Renal cortical epithelial cell (primary cell): ENCODE data around the gene GNE. TPM values are rescaled to one million over a fixed set of nuclear protein-coding genes. Genes with fewer than 3 reads are reported as not detected.
A peak's percentile ranks its signal among the peaks of the same experiment; 100 is the strongest.
"Not testable (repeated sequence)": the region's sequence is repeated elsewhere in the genome, so short reads cannot be mapped to it uniquely, and the experiment has no call there.

Experiments used
- DNase-seq: peaks from one replicate; pipeline ENCODE4 v3.0.0-alpha.2; 2011; ENCODE audit warnings: low read depth
- total RNA-seq: library from RNA; depleted of rRNA; stranded (reverse); fragments of >200 nt; gene quantifications from 2 replicates; pipeline ENCODE4 v1.2.3, GENCODE V29; 2014

The GNE gene
- 46.4 and 69.7 TPM in 2 replicates for total RNA-seq

DNA sequence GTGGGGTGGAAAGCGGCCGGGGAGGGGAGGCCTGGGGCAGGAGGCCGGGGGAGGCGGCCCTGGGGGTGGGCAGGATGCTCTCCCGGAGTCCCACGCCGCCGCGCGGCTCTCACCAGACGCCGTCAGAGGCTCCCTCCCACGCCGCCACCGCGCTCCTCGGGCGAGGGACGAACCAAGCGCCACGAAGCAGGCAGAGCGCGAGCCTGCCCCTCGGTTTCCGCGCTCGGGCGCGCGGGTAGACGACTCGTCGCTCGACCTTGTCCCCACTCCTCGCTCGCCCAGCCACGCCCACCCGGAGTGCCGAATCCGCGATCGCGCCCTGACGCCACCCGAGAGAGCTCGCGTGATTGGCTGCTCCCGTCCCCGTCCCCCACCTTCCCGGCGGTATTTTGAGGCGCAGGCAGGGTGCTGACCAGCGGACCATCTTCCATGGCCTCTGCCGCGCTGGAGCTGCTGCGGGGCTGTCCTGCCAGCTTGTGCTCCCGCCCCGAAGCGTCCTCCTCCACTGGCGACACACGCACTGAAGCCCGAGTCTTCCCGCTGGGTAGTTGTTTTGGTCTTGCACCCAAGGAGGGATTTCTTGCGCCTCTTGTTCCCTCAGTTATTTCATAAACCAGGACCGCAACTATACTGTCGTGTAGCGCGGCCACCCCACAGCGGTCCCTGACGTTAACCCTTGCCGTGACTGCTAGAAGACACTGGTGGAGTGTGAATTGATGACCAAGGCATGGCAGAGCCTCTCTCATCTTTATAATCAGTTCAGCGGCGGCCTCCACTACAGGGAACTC is at the start of gene GNE:
GNE (minus strand) TSS at position 241 of the 788 bp plus-strand sequence. CDS start 9,093 bp downstream, outside the sequence.
- peak; percentile 83 for DNase-seq

- no peak for DNase-seq
Observed at GRCh38 chr9:36306471-36307306, 48.4 kb upstream of the GNE start.

- DNase-seq: not testable (repeated sequence)
Observed at GRCh38 chr9:36304366-36304765, 46.1 kb upstream of the GNE start.

DNA sequence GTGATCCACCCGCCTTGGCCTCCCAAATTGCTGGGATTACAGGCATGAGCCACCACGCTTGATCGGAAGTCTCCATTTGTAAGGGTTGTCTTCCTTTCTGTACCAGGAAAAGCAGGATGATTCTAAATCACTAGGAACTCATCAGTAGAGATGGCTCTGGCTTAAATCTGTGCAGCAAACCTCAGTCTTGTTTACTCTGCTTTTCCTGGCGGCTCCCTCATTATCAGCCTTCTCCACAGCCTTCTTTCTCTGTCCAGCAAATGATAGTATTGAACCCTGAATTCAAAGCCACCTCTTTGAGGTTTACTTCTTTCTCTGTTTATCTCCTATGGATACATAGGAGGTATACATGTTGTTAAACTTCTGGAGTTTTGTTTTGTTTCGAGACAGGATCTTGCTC is 43.0 kb upstream of the GNE start:
- no peak for DNase-seq

DNA sequence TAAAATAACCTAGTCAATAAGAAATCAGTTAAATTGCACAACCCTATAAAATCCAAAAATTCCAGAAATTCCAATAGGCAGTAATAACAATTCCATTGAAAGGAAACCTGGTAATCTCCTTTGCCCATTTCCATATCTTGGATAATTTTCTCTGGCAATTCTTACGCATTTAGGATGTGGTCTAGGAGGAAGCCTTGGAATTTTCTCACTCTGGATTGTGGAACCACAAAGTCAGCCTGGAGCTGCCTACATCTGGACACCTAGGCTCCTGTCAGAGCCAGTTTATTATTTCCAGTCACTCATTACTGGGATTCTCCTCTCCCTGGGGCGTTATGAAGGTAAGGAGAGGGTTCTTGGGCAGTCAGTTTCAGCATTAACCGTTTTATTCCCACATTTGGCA is 40.3 kb upstream of the GNE start:
- DNase-seq: peak; percentile 89

DNA sequence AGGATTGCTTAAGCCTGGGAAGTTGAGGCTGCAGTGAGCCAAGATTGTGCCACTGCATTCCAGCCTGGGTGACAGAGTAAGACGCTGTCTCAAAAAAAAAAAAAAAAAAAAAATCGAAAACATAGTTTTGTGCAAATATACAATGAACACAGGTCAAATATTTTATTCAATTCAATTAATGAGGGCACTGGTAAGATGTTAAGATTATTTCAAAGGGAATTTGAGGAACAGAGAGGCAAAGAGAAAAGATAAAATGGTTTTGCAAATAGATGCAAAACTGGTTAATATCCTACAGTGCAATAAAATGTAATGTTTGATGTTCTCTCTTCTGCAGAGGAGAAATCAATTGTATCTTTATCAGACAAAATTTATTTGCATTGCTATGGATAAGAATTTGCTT is 39.5 kb upstream of the GNE start:
- no peak for DNase-seq

DNA sequence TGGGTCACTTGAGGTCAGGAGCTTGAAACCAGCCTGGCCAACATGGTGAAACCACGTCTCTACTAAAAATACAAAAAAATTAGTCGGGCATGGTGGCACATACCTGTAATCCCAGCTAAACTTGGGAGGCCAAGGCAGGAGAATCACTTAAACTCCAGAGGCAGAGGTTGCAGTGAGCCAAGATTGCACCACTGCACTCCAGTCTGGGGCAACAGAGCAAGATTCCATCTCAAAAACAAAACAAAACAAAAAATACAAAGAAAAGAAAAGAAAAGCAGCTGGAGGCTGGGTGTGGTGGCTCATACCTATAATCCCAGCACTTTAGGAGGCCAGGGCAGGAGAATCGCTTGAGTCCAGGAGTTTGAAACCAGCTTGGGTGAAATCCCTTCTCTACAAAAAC is 36.7 kb upstream of the GNE start:
- not testable (repeated sequence) for DNase-seq

DNA sequence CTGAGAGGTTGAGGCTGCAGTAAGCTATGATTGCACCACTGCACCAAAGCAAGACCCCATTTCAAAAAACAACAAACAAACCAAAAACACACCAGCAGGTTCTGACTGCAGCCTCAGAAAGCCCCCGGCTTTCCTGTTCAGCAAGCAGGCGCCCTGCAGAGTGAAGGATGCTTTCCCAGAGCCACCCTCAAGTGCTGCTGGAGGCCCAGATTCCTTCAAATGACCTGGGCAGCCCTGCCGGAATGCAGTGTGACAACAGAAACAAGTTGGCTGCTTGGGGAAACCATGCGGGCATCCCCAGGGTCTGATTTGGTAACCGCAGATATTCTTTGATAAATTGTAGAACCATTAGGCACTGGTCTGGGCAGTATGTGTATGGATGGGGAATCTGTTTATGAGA is 35.7 kb upstream of the GNE start:
- DNase-seq: no peak

DNA sequence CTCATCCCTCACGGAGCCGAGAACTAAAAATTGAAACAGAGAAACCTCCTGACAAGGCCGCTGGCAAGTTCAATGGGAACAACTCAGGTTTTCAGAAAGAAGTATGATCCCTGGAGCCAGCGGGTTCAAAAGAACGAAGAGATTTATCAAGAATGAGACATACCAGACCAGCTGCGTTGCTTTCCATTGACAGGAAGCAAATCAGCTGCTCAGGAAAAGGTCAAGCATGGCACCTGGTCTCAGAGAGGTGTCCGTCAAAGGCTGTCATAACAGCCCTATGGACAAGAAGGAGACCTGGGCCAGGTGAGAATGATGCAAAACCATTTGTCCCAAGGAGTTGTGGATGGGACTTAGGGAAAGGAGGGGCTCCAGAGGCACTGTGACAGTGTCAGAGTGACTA is 34.9 kb upstream of the GNE start:
- DNase-seq: no peak

- DNase-seq: no peak
Observed at GRCh38 chr9:36292641-36293040, 34.4 kb upstream of the GNE start.

DNA sequence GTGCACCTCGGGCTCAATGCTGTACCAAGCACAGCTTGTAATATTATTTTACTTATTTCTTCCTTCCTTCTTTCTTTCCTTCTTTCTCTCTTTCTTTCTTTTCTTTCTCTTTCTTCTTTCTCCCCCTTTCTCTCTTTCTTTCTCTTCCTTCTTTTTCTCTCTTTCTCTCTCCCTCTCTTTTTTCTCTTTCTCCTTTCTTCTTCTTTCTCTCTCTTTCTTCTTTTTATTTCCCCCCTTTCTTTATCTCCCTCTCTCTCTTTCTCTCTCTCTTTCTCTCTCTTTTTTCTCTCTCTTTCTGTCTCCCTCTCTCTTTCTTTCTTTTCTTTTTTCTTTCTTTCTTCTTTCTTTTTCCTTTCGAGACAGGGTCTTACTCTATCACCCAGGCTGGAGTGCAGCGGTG is 32.7 kb upstream of the GNE start:
- no peak for DNase-seq

- no peak for DNase-seq
Observed at GRCh38 chr9:36289836-36290435, 31.7 kb upstream of the GNE start.

GRCh38 chr9:36288070-36288469 is 29.8 kb upstream of the GNE start:
- DNase-seq: peak; percentile 46

GRCh38 chr9:36286388-36286787 is 28.1 kb upstream of the GNE start:
- DNase-seq: no peak

- DNase-seq: peak; percentile 81
Observed at GRCh38 chr9:36284226-36284625, 26.0 kb upstream of the GNE start.

DNA sequence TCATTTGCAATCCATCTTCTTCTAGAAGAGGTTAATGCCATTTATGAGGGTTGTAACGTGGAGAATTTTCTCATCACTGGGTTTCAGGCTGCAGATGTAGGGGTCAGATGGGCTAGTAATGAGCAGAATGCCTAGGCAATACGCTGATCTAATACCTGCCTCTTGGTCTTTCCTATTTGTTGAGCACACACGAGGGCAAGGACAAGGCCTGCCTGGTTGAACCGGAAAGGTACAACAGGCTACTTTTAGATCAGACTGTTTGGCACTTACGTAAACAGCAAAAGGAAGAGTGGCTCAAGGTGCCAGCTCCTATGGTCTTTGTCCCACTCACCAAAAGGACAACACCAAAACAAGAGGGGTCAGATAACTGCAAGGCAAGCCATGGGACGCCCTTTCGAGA is 24.0 kb upstream of the GNE start:
- DNase-seq: no peak

DNA sequence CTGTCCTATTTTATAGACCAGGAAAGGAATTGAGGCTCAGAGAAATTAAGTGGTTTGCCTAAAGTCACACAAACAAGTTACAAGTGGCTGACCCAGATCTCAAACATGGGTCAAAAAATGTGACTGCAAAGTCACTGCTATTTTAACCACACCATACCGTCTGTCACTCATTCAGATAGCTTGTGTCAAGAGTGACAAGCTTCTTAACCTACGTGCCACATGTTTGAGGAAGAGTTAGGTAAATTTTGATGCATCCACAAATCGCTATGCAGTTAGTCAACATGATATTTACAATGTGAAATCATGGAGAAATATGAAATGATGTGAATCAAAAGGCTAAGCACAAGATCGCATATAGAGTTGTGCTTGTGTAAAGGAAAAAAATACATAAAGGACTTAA is 22.7 kb upstream of the GNE start:
- DNase-seq: no peak

DNA sequence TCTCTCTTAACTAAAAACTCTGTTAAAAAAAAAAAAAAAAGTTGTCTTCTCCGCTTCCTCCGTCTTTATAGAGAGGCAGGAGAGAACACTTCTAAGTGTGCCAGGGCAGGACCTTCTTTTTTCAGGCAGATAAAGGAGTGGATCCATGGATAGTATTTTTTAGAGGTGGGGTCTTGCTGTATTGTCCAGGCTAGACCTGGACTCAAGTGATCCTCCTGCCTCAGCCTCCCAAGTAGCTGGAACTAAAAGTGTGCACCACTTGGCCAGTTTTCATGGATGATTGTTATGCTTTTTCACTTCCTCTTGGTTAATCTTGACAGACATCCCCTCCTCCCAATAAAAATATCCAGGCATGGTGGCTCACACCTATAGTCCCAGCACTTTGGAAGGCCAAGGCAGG is 20.0 kb upstream of the GNE start:
- no peak for DNase-seq

DNA sequence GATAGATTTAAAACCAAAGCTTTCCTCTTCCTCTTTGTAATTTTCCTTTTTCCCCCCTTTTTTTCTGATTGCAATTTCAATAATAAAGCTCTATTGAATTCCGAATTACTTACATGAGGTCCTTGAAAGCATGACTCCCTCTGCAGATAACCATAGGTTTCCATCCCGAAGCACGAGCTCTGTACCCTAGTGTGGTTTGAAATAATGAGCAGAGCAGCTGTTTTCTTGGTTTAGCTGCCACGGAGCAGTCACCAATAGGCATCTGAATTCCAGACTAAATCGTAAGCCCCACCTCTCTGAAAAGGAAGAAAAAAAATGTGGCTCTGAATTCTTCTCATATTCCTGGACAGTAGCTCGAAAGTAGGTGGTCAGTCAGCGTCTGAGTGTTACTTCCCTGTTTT is 18.5 kb upstream of the GNE start:
- peak; percentile 87 for DNase-seq

GRCh38 chr9:36276254-36276653 is 18.0 kb upstream of the GNE start:
- DNase-seq: no peak

DNA sequence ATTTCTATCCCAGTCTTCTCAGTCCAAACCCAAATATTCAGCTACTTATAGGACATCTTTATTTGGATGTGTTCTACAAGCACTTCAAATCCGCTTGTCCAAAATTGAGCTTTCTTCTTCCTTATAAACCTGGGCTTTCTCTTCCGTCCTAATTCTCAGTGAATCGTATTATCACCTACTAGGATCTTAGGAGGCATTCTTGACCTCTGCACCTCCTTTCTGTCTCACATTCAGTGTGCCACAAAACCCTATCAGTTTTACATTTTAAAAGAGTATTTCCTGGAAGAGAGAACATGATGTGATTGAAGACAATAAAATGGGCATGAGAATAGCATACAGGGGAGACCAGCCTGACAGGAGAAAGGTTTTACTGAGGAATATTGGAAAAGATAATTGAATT is 16.8 kb upstream of the GNE start:
- no peak for DNase-seq

DNA sequence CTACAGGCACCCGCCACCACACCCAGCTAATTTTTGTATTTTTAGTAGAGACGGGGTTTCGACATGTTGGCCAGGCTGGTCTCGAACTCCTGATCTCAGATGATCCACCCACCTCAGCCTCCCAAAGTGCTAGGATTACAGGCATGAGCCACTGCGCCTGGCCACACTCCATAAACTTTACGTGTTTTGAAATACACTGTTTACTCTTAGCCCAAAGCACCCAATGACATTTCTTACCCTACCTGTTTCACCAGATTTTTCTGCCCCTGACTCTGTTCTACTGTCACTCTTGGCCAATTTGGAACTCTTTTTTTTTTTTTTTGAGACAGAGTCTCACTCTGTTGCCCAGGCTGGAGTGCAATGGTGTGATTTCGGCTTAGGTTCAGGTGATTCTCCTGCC is 15.1 kb upstream of the GNE start:
- peak; percentile 60 for DNase-seq

DNA sequence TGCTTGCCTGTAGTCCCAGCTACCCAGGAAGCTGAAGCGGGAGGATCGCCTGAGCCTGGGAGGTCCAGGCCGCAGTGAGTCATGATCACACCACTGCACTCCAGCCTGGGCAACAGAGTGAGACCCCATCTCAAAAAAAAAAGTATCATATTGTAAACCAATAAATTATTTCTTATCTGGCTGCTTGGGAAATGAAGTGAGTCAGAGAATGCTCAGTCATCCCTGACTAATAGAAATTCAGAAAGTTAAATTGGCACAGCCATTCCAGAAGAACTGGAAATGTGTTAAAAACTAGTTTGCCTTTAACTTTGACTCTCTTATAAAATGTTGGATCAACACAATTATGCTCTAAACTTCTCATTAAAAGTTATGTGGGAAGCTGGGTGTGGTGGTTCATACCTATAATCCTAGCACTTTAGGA is 9.8 kb upstream of the GNE start:
- peak; percentile 98 for DNase-seq
